PC-9 (cell line): ENCODE results near the gene COG3. TPM values are rescaled to one million over a fixed set of nuclear protein-coding genes. Genes with fewer than 3 reads are reported as not detected.

Experiments
- BruUV-seq: library from RNA; stranded (reverse); fragments of 400-500 nt; replicated peaks from 2 replicates; lab custom pipeline; 2021; lab: Mats Ljungman, UMichigan
- CTCF ChIA-PET: fragments of 300-600 bp; sonication (Branson Sonifier 250); formaldehyde crosslinking; loops from one replicate; lab custom pipeline; 2022; ENCODE audit warnings: antibody characterized with exemption; lab: Charles Lee
- POLR2A ChIA-PET: fragments of 300-600 bp; sonication (Branson Sonifier 250); formaldehyde crosslinking; loops from one replicate; lab custom pipeline; 2022; ENCODE audit warnings: antibody characterized with exemption; ENCODE audit not compliant: unreplicated experiment; lab: Charles Lee
- DNase-seq, 2 experiments: peaks; one replicate each; pipeline versions ENCODE4 v3.0.0 to v3.0.0-alpha.2; 2015 to 2022; ENCODE audit warnings: mixed read lengths in 1 of 2
- H2AFZ ChIP-seq: fragments of 200-600 bp; sonication (generic); 2 replicates; pipeline ENCODE4 v1.8.1; 2017; ENCODE audit warnings: antibody characterized with exemption
- H3F3A ChIP-seq: fragments of 200-600 bp; sonication (generic); 2 replicates; pipeline ENCODE4 v1.8.1; 2017; ENCODE audit warnings: antibody characterized with exemption, mild to moderate bottlenecking, low read depth; ENCODE audit not compliant: insufficient read depth
- H3K27ac ChIP-seq: fragments of 200-600 bp; sonication (generic); 2 replicates; pipeline ENCODE4 v1.6.1; 2016; ENCODE audit warnings: mixed run types
- H3K27me3 ChIP-seq: fragments of 200-600 bp; sonication (generic); 2 replicates; pipeline ENCODE4 v1.6.1; 2016; ENCODE audit warnings: low read depth, mixed run types; ENCODE audit not compliant: insufficient read depth
- H3K36me3 ChIP-seq: fragments of 200-600 bp; sonication (generic); 2 replicates; pipeline ENCODE4 v1.6.1; 2016; ENCODE audit warnings: low read depth, mixed run types
- H3K4me1 ChIP-seq: fragments of 200-600 bp; sonication (generic); replicated peaks from 2 replicates; pipeline ENCODE4 v1.6.1; 2016; ENCODE audit warnings: mixed run types; ENCODE audit not compliant: insufficient read depth
- H3K4me2 ChIP-seq: fragments of 200-600 bp; sonication (generic); 2 replicates; pipeline ENCODE4 v1.6.1; 2017; ENCODE audit warnings: mixed run types
- H3K4me3 ChIP-seq: fragments of 200-600 bp; sonication (generic); 2 replicates; pipeline ENCODE4 v1.6.1; 2016; ENCODE audit warnings: mixed run types
- H3K79me2 ChIP-seq: fragments of 200-600 bp; sonication (generic); 2 replicates; pipeline ENCODE4 v1.6.1; 2017; ENCODE audit warnings: low read depth, mixed run types
- H3K9me2 ChIP-seq: fragments of 200-600 bp; sonication (generic); 2 replicates; pipeline ENCODE4 v1.8.1; 2017; ENCODE audit warnings: mild to moderate bottlenecking; ENCODE audit not compliant: insufficient read depth
- H3K9me3 ChIP-seq: fragments of 200-600 bp; sonication (generic); 2 replicates; pipeline ENCODE4 v1.8.1; 2016; ENCODE audit warnings: low read depth; ENCODE audit not compliant: insufficient read depth
- H4K20me1 ChIP-seq: fragments of 200-600 bp; sonication (generic); 2 replicates; pipeline ENCODE4 v1.8.1; 2017; ENCODE audit not compliant: insufficient read depth
- CTCF ChIP-seq: fragments of 200-600 bp; sonication (generic); conservative IDR thresholded peaks from 2 replicates; pipeline ENCODE4 v1.6.1; 2017; ENCODE audit warnings: mixed run types, antibody characterized with exemption, mild to moderate bottlenecking, moderate library complexity
- EZH2 ChIP-seq: fragments of 200-600 bp; sonication (generic); IDR thresholded peaks from 2 replicates; pipeline ENCODE4 v1.8.0; 2017; ENCODE audit warnings: antibody characterized with exemption, low read depth
- intact Hi-C: fragments of 100-400 bp; cut with micrococcal nuclease; formaldehyde crosslinking; loops from one replicate; pipeline ENCODE4 v1.10.0; 2022; ENCODE audit not compliant: unreplicated experiment
- total RNA-seq: library from RNA; stranded (reverse); gene quantifications from 2 replicates; pipeline ENCODE4 v1.2.3, GENCODE V29; 2021

COG3 gene
- total RNA-seq, 1 experiment from 2014 or later = 22.3 TPM

GRCh38 chr13:45446181-45446580 lies 18.6 kb upstream of the COG3 start:
- Histone ChIP-seq H3K79me2 (no peaks in the 10 kb centered on the region), H2AFZ (no peak overlapping the region), H3K9me2 (no peaks in the 10 kb centered on the region), H3K27ac (no peak overlapping the region), H3K4me1 (no peaks in the 10 kb centered on the region; the same call in 1 of the 2 replicates), H3K9me3 (no peaks in the 10 kb centered on the region), H3K27me3 (peaks cover 21% of the 10 kb centered on the region), H3K4me2 (0 out of 2 replicates have a peak overlapping the region, but pooled peaks have one; percentile 12), H4K20me1 (no peaks in the 10 kb centered on the region), H3K4me3 (no peak overlapping the region), H3F3A (peaks cover 8% of the 10 kb centered on the region; the same call in 1 of the 2 replicates), H3K36me3 (no peaks in the 10 kb centered on the region)
- BruUV-seq = no TSS peak
- intact Hi-C loops = no loop called here
- POLR2A ChIA-PET = interaction anchor here (0.9 kb wide), 1 partner anchor 725 kb away, joined by 5 read pairs; no protein-coding TSS in a partner anchor
- TF ChIP-seq CTCF = no peak
- no peak for TF ChIP-seq EZH2
- CTCF ChIA-PET = no interaction called here
- DNase-seq = peak in 1 of 2 experiments; percentile 41

- no peak overlapping the region for H3K4me3 ChIP-seq
- no peak for DNase-seq
- no TSS peak for BruUV-seq
- ChIA-PET POLR2A (no interaction called here), CTCF (no interaction called here)
- no peaks in the 10 kb centered on the region for H3F3A ChIP-seq
- H3K9me2 ChIP-seq = no peaks in the 10 kb centered on the region
- intact Hi-C loops = no loop called here
- no peaks in the 10 kb centered on the region for H3K9me3 ChIP-seq
- H3K36me3 ChIP-seq = no peaks in the 10 kb centered on the region
- no peak for TF ChIP-seq CTCF
- no peak for TF ChIP-seq EZH2
- peaks cover 21% of the 10 kb centered on the region for H3K27me3 ChIP-seq
- no peak overlapping the region for H2AFZ ChIP-seq
- H3K27ac ChIP-seq = no peak overlapping the region
- no peaks in the 10 kb centered on the region for H3K79me2 ChIP-seq
- no peak overlapping the region for H3K4me2 ChIP-seq
- no peaks in the 10 kb centered on the region for H4K20me1 ChIP-seq
- H3K4me1 ChIP-seq = no peaks in the 10 kb centered on the region
Measured at GRCh38 chr13:45447050-45447661, 17.6 kb upstream of the COG3 start.

- intact Hi-C loops = no loop called here
- Histone ChIP-seq H3K27me3 (peaks cover 21% of the 10 kb centered on the region), H3K79me2 (no peaks in the 10 kb centered on the region), H3K4me3 (no peak overlapping the region), H3K36me3 (no peaks in the 10 kb centered on the region), H2AFZ (no peak overlapping the region), H3K4me2 (no peak overlapping the region), H3F3A (no peaks in the 10 kb centered on the region), H3K9me3 (no peaks in the 10 kb centered on the region), H3K4me1 (no peaks in the 10 kb centered on the region), H4K20me1 (no peaks in the 10 kb centered on the region), H3K9me2 (no peaks in the 10 kb centered on the region), H3K27ac (no peak overlapping the region)
- DNase-seq = no peak
- ChIA-PET POLR2A (no interaction called here), CTCF (no interaction called here)
- no TSS peak for BruUV-seq
- TF ChIP-seq CTCF (no peak), EZH2 (no peak)
Measured at GRCh38 chr13:45448965-45449559, 15.7 kb upstream of the COG3 start.
